Measurements from ENCODE around the gene GNAS.
"Not testable (repeated sequence)": the region's sequence is repeated elsewhere in the genome, so short reads cannot be mapped to it uniquely, and the experiment has no call there.

GNAS gene

DNA sequence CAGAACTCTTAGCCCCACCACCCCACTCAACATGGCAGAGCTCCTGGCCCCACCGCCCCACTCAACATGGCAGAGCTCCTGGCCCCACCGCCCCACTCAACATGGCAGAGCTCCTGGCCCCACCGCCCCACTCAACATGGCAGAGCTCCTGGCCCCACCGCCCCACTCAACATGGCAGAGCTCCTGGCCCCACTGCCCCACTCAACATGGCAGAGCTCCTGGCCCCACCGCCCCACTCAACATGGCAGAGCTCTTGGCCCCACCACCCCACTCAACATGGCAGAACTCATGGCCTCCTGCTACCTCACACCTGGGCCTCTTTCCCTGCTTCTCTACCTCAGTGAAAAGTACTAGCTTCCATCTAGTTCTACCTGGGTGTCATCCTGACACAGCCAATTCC, 23.7 kb upstream of the GNAS start:
- DNase-seq, result not testable (repeated sequence)

DNA sequence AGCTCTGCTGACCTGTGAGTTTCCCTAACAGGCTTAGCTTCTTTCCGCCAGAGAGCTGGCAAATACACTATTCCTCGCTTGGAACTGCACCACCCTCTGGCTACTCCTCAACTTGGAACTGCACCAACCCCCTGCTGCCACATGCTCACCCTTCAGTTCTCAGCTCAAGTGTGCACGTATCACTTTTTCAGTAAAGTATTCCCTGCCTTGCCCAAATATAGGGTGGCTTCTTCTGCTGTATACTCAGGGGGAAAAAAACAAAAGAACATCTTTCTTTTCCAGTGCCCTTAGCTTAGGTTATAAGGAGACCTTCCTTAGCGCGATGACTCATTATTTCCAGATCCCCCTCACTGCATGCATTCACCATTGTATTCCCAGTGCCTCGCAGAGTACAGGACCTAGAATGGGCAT, 23.0 kb upstream of the GNAS start:
- DNase-seq, result no peak

DNA sequence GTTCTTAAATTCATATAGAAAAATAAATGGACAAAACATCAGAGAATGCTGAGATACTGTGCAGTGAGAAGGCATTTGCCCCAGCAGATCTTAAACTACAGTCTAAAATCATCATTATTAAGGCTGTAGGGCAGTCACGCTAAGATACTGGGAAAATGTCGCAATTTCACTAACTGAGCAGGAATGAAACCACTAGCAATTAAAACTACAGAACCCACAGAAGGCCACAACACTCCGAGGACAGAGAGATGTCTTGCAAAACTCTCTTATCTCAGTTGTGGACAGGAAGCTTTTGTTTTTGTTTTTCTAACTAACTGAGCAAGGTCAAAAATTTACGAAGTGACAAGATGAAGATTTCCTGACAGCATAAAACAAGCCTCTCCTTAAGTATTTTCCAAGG, 20.1 kb upstream of the GNAS start:
- DNase-seq, result no peak

DNA sequence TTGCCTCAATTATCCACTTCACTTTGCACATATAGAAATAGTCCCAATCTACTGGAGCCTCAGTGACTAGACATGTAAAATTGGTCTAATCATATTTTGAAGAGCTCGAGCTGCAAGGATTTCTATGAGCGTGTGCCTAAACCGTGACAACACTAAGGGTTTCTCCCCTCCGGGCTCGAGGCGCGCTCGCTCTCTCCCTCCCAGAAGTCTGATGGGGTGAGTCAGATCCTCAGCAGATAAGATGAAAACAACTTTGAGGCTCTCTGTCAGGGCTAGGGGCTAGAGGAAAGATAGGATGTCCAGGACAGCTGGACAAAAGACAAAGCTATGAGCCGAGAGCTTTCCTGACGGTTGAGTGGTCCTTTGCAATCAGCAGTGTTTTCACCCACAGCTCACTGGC, 18.6 kb upstream of the GNAS start:
- no peak for DNase-seq

DNA sequence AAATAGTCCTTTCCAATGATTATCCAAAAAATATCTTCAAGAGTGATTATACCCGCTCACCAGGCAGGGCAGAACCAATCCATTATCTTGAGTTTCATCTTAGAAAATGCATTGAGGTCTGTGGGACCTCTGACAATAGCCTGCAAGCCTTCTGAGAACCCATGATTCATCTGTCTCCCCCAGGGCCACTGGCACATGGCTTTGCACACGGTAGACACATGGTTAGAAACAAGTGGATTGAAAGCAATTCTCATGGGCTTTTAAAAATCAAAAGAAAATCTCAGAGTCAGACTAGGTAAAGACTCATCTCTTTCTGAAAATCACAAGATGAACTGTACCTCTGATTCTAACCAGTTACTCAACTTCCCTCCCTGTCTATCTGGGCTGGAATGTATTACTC, 17.3 kb upstream of the GNAS start:
- DNase-seq, result no peak

DNA sequence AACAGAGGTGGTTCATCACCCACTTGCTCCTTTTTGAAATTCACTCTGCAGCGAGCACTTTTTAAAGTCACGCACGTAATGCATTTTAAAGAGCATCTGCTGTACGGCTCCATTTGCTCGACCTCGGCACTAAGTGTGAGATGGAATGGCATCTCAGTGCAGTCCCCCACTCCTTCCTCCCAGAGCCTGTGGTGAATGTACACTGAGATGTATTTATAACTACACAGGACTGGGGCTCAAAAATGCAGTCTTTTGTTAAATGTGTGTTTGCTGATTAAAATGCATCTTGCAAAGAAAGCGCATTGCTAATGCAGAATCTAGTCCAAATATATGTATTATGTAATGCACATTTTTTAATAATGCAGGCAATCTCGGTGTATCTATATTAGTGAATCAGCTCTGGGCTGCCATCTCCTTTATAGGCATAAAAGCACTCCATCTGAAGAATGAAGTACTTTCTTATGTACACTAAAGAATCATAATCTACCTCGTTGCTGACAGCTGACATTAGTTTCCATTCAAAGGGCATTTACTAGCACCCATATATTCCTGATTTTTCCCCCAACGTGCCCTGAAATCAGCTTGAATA, 15.8 kb upstream of the GNAS start:
- DNase-seq, result no peak

DNA sequence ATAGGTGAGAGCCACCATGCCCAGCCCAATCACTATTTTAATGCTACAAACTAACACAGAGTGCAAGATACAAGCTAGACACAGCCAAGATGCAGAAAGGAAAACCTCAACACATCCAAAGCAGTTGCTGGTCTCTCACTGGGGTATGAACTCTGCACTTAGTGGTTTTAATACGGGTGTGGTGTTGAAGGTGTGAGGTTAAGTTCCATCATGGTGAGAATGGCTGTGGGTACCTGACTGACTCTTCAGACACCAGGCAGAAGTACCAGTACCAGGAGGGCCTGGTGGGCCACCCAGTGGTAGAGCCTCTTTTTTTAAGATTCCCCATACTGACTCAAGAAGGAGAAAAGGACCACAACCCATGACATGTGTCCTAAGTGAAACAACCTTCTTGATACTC, 14.8 kb upstream of the GNAS start:
- DNase-seq, result no peak

DNA sequence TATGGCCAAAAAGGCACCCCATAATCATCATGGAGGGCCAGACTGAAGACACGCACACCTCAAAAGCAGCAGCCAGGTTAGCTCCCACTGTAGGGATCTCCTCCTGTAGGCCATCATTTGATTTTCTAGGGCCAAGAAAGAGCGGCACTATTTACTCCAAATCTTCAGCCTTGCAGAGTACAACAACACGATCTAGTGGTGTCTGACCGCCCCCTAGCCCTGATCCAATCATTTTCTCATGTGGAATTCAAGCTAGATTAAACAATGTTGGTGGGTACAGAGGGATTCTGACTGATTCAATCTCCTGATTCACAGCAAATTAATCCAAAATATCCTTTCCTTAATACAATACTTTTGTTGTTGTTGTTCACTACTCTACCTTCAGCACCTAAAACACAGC, 14.3 kb upstream of the GNAS start:
- DNase-seq, result no peak

DNA sequence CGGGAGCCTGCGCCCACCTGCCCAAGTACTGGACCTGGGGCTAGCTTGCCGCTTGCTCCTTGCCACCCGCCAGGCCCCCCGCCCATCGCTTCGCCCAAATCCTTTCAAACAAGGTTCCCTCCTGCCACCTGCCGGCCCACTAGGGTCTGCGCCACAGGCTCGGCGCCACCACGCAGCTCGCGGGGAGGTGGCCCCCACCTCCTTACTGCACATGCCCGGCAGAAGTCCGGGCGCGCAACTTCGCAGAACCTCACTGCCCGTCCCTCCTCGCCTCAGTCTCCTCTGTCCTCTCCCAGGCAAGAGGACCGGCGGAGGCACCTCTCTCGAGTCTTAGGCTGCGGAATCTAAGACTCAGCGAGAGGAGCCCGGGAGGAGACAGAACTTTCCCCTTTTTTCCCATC, 13.0 kb upstream of the GNAS start:
- DNase-seq, result peak; percentile 75

DNA sequence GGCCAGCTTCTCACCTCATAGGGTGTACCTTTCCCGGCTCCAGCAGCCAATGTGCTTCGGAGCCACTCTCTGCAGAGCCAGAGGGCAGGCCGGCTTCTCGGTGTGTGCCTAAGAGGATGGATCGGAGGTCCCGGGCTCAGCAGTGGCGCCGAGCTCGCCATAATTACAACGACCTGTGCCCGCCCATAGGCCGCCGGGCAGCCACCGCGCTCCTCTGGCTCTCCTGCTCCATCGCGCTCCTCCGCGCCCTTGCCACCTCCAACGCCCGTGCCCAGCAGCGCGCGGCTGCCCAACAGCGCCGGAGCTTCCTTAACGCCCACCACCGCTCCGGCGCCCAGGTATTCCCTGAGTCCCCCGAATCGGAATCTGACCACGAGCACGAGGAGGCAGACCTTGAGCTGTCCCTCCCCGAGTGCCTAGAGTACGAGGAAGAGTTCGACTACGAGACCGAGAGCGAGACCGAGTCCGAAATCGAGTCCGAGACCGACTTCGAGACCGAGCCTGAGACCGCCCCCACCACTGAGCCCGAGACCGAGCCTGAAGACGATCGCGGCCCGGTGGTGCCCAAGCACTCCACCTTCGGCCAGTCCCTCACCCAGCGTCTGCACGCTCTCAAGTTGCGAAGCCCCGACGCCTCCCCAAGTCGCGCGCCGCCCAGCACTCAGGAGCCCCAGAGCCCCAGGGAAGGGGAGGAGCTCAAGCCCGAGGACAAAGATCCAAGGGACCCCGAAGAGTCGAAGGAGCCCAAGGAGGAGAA, 12.3 kb upstream of the GNAS start:
- no peak for DNase-seq

DNA sequence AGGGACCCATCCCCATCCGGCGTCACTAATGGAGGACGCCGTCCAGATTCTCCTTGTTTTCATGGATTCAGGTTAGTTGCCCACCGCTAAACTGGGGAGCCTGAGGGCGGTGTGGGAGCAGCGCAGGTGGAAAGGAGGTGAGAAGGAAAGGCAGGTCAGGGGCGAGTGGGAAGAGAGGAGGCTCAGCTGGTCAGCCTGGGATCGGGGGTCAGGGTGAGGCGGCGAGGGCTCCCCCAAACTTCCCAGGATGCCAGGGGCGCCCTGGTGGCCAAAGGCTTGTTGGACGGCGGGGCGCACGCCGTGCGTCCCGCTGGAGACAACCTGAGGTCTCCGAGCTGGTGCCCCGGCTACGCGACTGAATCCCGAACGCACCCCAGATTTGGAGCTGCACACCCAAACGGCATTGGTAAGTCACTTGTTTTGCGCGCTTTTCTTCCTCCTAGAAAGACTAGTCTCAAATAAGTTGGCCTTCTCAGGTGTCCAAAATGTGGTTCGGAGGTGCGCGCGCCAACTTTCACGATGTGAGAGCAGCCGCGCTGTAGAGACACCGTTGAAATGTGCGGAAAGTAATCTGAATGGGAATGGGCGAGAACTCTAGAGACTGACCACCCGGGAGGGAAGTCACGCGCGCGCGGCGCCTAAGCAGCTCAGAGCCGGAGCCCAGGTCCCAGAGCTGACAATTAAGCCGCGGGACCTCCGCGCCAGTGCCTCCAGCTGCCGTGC, 11.5 kb upstream of the GNAS start:
- no peak for DNase-seq

DNA sequence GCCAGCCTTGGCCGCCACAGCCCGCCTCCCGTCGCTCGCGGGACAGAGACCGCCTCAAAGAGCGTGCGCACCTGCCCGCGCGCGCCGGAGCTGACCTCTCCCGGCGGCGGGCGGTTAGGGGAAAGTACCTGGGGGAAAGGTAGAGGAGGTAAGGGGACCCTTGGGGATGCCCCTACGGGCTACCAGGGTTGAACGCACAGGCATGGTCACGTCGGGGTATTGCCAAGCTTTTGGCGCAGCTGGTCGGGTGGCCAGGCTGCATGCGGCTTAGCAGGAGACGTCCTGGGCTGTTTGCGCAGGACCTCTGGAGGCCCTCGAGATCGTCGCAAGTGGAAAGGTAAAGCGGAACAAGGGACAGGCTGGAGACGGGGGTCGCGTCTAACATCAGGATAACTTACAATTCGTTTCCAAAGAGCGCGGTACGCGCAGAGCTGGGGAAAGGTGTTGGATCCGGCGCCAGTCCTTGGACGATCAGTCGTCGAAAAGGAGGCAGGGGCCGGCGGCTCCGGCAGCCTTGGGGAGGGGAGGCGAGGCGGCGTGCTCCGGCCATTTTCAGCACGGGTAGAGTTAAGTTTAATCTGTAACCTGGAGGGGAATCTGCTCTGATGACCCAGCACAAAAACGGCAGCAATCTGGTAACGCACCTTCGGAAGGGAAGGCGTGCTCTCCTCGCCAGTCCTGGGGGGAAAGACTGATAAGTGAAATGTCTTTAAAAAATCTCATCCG, 10.8 kb upstream of the GNAS start:
- DNase-seq, result peak; percentile 44

DNA sequence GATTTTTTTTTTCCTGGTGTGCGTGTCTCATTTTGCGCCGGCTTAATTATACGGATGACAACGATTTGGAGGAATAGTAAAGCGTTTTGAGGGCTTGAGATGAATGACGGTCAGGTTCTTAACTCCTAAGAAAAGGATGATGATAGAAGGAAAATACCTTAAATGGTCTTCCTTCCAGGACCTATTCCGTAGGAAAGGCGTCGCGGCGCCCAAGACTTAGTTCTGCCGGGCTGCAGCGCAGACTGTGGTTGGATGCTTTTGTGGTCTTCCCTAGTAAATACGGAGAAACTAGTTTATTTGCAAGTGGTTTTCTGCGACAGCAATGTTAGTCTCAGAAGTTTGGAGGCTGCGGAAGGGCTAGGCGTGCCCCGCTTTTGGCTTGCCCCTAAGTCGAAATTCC, 10.2 kb upstream of the GNAS start:
- peak; percentile 27 for DNase-seq

DNA sequence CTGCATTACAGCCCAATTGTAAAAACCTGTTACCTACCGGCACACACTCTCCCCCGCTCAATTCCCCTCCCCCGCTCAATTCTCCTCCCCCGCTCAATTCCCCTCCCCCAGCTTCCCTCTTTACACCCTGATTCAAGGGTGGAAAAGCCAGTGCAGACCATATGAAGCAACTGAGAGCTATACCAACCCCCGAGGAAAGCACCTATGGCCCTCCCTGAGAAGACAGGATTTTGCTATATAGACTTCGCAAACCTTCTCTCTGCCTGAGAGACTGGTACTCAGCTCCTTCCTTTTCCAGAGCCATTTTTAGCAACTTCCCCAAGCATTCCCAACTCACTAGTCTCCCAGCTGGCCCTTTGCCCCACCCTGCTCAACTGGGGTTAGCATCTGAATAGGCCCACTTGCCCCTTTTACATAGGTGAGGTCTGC, 9.4 kb upstream of the GNAS start:
- DNase-seq, result peak; percentile 38

DNA sequence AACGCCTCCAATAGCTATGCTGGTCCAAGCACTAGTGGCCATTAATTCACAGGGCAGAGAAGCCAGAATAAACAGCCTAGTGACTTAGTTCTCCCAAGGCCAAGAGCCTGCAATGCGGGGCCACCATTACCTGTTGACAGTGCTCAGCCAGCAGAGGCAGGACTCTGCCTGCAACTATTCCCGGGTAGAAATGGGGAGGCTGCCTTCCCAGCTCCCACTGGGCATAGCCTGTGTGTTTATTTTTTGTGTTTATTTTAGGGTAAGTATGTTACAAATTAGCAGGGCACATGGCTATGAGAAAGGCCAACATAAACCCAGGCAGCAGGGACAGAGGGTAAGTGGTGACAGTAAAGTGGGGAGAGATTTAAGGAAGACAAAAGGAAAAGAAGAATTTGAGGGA, 6.8 kb upstream of the GNAS start:
- DNase-seq, result peak; percentile 10

DNA sequence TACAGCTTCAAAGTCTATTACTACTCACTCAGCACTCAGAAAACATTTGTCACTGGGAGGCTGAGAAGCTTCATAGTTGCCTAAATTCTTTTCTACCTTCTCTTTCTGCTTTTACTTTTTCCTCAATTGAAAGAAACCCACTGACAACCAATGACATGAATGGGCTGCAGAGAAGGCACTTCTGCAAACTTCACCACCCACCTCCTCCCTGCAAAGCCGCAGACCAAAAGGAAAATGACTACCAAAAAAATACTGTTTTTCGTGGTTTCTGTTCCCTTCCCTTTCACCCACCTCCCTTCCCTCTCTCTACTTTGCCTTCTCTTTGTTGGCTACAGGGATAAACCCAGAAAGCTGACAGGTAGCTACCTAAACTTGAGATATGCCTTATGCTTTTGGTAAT, 5.1 kb upstream of the GNAS start:
- DNase-seq, result no peak

DNA sequence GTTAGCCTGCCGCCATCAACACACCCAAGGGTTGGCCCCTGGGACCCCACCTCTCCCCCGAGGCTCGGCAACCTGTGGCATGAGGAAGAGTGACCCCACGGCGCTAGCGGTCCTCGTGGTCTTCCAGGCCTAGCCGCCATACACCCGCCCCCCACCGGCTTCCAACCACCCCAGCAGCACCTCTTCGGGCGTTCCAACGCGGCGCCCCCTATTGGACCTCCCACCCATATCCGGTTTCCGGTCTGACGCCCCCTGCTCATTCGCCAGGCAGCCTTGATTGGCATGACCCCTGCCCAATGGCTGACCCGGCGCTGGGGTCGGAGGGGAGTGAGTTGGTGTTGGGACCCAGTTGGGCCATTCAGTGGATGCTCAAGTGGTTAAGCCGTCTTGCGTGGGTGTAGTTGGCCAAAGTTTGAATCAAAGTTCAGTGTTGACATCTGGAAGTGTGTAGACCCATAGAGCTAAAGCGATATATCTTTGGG, 1.8 kb upstream of the GNAS start, which contains the start of gene GNAS-AS1:
Gene GNAS-AS1 (minus strand): TSS at position 210 of the 482 bp plus-strand sequence.
- DNase-seq, result peak; percentile 89

DNA sequence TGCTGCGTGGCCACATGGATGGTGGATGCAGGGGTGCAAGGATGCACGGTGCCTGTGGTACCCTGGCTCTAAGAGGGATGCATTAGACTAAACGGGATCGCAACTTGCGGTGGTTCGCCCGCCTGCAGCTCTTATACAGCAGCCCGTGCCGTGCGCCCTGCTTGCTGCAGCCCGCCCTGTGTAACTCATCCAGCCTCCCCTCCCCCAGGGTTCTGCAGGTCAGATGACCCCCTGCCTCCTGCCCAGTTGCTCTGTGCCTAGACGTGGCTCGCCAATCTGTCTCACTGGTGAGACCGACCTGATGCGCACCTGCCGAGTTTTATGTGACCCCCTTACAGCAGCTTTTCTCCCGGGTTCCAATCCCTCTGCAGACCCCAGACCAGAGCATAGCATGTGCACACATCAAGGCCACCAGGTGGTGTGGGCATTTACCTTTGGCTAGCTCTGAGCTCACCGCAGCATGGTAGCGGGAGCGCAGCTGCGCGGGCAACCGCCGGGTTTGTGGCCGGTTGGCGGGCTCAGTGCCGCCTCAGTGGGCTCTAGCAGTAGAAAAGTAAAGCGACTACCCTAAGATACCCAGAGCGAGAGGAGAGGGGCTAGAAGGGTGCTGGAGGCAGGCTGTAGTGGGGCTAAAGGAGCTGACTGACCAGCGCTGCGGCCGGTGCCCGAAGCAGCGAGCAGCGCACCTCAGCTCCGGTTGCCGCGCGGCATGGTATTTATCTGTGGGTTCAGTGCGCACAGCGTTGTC, 1.1 kb upstream of the GNAS start:
- no peak for DNase-seq

DNA sequence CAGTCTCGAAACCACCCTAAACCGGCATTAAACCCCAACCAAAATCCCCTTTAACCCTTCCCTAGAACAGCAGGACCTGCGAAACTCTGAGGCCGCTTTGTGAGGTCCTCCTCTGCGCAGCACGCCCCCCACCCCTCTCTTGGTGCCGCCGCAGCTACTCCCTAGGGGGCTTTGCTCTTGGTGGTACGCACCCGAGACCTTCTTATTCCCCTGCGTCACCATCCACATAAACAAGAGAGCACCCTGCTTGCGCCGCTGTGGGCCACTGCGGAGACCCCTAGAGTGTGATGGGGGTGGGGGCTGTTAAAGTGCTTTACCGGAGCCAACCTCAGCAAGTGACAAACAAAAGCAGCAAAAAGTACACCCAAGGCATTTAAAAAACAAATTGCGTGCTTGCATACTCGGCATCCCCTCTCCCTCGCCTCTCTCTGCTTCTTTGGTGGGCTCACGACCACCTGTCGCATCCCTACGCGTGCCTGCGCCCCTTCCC, 502 bp upstream of the GNAS start:
- no peak for DNase-seq

DNA sequence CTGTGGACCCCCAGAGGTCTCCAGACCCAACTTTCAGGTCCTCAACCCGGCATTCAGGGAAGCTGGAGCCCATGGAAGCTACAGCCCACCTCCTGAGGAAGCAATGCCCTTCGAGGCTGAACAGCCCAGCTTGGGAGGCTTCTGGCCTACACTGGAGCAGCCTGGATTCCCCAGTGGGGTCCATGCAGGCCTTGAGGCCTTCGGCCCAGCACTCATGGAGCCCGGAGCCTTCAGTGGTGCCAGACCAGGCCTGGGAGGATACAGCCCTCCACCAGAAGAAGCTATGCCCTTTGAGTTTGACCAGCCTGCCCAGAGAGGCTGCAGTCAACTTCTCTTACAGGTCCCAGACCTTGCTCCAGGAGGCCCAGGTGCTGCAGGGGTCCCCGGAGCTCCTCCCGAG, 950 bp downstream of the GNAS start:
- no peak for DNase-seq

DNA sequence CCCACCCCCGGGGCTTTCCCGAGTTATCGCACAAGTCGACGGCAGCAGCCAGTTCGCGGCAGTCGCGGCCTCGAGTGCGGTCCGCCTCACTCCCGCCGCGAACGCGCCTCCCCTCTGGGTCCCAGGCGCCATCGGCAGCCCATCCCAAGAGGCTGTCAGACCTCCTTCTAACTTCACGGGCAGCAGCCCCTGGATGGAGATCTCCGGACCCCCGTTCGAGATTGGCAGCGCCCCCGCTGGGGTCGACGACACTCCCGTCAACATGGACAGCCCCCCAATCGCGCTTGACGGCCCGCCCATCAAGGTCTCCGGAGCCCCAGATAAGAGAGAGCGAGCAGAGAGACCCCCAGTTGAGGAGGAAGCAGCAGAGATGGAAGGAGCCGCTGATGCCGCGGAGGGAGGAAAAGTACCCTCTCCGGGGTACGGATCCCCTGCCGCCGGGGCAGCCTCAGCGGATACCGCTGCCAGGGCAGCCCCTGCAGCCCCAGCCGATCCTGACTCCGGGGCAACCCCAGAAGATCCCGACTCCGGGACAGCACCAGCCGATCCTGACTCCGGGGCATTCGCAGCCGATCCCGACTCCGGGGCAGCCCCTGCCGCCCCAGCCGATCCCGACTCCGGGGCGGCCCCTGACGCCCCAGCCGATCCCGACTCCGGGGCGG, 1.6 kb downstream of the GNAS start:
- DNase-seq, result no peak

All from right forelimb (tissue), 1 donor.